GM03348 (cell line): ENCODE measurements around the gene HDAC4.

Source experiments
- DNase-seq: peaks from one replicate; pipeline ENCODE4 v3.0.0; 2012; ENCODE audit warnings: low spot score

Gene HDAC4

DNA sequence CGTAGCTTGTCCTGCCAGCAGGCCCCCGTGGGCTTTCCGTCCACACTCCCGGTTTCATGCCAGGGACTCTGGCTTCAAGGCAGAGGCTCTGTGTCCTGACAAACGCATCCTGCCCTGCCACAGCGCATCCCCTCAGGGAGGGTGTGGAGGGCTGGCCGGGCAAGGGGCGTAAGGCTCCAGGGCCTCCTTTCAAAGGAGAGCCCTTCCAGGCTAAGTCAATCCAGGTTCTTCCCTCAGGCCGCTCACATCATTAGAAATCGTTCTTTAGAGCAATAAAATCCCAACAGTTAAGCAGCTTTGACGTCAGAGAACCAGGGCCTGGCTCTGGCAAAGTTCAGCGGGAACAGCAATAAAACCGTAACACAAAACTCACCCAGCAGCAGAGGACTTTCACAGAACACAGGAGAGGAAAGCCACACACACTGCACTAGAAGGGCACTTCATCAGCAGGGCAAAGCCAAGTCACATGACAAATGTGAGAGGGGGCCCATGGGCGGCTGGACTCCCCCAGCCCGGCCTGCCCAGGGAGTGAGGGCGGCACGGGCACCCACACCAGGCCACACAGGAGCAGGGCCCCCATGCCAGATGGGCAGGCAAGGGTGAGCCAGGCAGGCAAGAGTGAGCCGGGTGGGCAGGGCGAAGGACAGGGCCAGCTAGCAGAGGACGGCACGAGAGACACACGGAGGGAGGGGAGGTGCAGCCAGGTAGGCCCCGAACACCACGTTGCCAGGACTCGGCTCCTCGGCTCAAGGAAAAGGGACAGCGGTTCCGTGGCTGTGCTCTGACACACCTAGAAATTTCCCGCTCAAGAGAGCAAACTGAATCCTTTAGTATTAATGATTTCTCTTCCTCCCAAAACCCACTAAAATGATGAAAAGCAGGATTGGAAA, 52.0 kb downstream of the HDAC4 start:
- no peak for DNase-seq

GRCh38 chr2:239346676-239347075, 54.1 kb downstream of the HDAC4 start:
- DNase-seq: no peak

DNA sequence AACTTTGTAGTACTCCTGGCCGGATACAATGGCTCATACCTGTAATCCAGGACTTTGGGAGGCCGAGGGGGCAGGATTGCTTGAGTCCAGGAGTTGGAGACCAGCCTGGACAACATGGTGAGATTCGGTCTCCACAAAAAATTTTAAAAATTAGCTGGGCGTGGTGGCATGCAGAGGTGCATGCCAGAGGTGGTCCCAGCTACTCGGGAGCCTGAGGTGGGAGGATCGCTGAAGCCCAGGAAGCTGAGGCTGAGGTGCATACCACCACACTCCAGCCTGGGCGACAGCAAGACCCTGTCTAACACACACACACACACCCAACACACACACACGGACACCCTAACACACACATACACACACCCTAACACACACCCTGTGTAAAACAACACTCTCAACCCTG, 55.6 kb downstream of the HDAC4 start:
- DNase-seq: no peak

GRCh38 chr2:239344857-239345216, 56.0 kb downstream of the HDAC4 start:
- DNase-seq: no peak

GRCh38 chr2:239343946-239344856, 56.6 kb downstream of the HDAC4 start:
- DNase-seq: no peak

DNA sequence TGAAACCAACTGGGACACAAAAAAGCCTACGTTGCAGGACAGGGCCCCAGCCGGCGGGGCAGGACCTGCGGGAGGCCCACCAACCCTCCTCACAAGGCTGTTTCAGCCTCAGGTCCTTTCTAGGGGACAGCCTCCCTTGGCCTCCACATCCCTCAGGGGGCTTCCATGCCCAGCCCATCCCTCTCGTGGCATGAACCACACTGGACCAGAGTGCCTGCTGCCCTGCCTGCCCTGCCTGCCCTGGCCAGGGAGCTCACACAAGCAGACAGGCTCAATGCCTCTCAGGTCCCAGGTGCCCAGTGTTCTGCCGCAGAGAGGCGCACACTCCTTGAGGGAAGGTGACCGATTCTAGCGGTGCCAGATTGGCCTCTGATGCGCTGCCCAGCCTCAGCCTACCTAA, 57.4 kb downstream of the HDAC4 start:
- DNase-seq: no peak

DNA sequence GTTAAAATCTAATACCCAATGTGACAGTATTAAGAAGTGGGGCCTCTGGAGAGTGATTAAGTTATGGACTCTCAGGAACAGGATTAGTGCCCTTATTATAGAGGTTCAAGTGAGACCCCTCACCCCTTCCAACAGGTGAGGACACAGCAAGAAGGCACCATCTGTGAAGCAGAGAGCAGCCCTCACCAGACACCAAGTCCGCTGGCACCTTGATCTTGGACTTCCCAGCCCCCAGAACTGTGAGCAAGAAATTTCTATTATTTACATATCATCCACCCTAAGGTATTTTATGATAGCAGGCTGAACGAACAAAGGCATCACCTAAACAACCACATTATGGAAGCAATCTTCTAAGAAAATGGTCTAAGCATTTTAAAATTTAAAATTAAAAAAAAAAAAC, 59.0 kb downstream of the HDAC4 start:
- no peak for DNase-seq

- DNase-seq: no peak
These were observed 59.6 kb downstream of the HDAC4 start for GRCh38 chr2:239341146-239341732.

DNA sequence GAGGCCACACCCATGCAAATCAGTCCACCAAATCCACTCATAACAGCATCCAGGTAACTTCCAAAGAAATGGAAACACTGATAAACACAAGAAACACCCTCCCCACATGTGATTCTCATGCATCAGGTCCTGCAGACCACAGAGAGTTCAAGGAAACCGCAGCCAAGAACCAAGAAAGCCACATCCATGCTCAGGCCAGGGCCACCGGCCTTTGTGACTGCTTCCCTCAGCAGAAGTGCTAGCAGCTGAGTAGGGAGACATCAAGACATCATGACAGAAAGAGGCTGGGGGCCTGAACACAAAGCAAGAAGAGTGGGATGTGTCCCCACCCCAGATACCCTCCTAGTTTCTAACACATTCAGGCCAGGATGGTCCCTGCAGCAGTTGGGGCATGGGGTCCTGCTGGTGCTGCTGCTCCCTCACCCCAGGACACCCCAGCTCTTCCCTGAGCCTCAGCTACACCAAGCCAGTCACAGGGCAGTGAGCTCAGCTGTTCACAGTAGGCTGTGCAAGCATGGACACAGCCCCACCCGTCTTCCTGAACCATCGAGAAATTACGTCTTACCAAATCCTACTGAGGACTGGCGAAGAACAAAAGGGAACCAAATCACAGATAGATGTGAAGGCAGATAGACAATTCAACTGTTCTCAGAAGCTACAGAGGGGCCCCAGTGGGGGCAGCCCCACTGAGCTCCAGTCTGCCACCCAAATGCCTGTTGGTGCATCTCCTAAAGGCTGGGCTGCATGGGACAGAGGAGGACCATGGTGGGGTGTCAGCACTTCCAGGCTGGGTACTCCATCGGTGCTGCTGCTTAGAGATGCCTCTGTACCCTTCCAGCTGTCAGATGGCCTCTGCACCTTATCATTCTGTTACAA, 60.9 kb downstream of the HDAC4 start:
- no peak for DNase-seq

- no peak for DNase-seq
These were observed 61.6 kb downstream of the HDAC4 start for GRCh38 chr2:239339241-239339640.

GRCh38 chr2:239337877-239338484, 62.8 kb downstream of the HDAC4 start:
- DNase-seq: no peak

- no peak for DNase-seq
These were observed 63.5 kb downstream of the HDAC4 start for GRCh38 chr2:239337122-239337876.

DNA sequence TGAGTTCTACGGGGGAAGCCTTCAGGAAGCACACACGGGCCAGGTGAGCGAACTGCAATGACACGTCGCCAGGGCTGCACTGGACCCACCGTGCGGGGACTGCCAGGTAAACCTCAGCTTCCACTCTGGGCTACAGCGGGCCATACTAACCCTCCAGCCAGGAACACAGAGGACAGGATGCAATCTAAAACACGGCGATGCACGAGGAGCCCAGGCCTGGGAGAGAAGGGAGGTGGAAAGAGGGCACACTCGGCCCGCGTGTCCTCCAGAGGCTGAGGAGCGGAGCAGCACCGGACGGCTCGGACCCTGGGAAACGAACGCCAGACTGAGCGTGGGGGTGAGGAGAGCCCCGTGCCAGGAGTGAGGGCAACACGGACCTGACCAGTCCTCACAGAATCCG, 69.3 kb downstream of the HDAC4 start:
- DNase-seq: no peak

- no peak for DNase-seq
These were observed 70.0 kb downstream of the HDAC4 start for GRCh38 chr2:239330836-239331235.

GRCh38 chr2:239329972-239330572, 70.7 kb downstream of the HDAC4 start:
- DNase-seq: no peak

DNA sequence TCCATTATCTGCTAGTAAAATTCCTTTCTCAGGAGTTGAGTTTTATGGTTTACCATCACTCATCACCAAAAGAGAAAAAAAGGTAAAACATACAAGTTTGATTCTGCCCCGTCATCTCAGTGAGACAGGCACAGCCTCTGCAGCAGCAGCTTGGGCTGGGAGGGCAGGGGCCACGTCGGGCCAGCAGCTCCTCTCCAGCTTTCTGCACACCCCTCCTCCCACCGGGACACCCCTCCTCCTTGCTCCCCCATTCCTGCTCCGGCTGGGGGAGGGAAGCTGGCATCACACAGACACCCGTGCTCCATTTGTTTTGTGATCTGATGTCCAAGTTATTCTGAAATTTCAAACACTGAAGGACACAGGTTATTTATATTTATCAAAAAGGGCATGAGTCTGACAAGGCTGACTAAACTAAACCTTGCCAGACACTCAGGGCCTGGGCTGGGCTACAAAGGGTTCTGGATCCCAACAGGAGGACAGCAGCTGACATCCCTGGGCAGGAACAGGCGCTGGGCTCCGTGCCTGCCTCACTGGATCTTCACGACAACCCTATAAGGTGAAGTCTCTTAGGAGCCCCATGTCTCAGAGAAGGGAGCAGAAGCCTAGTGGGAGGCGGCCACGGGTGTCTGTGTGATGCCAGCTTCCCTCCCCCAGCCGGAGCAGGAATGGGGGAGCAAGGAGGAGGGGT, 71.4 kb downstream of the HDAC4 start:
- DNase-seq: no peak

DNA sequence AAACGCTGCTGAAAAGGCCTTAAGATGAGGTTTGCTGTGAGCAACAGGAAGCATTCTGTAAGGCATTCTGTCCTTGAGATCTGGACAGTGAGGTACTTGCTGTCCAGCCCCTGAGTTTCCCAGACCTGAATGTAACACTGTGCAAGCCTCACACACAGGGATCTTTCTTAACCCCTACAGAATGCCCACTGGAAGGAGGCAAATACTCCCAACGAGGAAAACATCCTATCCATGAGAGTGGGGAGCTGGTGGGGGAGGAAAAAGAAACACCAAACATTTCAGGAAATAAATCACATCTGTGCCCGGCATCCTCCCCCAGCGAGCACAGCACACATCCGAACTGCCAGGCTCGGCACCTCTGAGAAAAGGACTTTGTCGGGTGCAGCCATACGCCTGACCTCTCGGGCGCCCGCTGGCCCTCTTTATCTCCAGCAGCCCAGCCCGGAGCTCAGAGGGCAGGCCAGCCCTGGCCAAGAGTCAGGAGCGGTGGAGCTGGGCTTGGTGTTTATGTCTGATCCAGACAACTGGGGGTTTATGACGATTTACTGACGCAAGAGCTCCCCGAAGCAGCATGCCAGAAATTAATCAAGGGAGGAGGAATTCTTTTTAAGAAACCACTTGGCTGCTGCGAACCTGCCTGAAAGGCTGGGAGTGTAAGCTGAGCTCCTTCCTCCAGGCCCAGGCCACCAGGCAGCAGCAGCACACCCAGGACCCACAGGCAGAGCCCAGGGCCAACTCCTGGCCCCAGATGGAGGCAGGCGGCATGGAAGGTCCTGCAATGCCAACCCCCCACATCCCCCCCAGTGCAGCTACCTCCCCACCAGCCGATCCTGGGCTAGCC, 72.2 kb downstream of the HDAC4 start:
- DNase-seq: peak; percentile 72

- DNase-seq: no peak
These were observed 73.1 kb downstream of the HDAC4 start for GRCh38 chr2:239327536-239328350.
